ENCODE data around the gene NRAP.

- TF ChIP-seq POLR2A (IDR thresholded peaks at IDR 0.05; ENCODE audit: low read depth, low read length) (no peak), TAF1 (IDR thresholded peaks at IDR 0.05; ENCODE audit: low read depth, low read length) (no peak)
Observed at GRCh38 chr10:113555751-113556150, 108.1 kb downstream of the NRAP start.
